Left colon (tissue), 2 donors: Measurements from ENCODE around the gene RAB3IP. TPM values are rescaled to one million over a fixed set of nuclear protein-coding genes. Genes with fewer than 3 reads are reported as not detected.

Experiments
- total RNA-seq, 2 donors: library from RNA; stranded (reverse); fragmentation: NEBNext Ultra II Directional; extraction: Animal tissue kit (Norgen Biotek cat#: 25700); gene quantifications; one replicate each; pipeline ENCODE4 v1.2.1, GENCODE V29; 2021
- donor health status: DM: no; HTN: no; CAD: no.
- donor health status: DM: yes; HTN: yes; CAD: no.

Gene RAB3IP
- total RNA-seq, 2 donors from 2014 or later = 37.3 to 45.1 TPM

Other genes with a start within 250 kb of the RAB3IP start
- gene CCT2, start 153.4 kb upstream of the RAB3IP start, total RNA-seq = 100 to 1,000 TPM in 1 of 2 donors, 10 to 100 TPM in 1; 95.7 to 108 TPM
- not detected for gene LRRC10, start 128.0 kb upstream of the RAB3IP start, total RNA-seq
- gene BEST3, start 39.6 kb upstream of the RAB3IP start, total RNA-seq = not detected
- gene MYRFL, start 86.4 kb downstream of the RAB3IP start, total RNA-seq = 1 to 10 TPM; 1.0 to 1.3 TPM